ENCODE results near the gene FOXP1.

GRCh38 chr3:71304684-71305083 lies 278.8 kb downstream of the FOXP1 start:
- TF ChIP-seq CTCF (optimal IDR thresholded peaks at IDR 0.05 in 1 of 3, IDR thresholded peaks at IDR 0.05 in 1 of 3, conservative IDR thresholded peaks at IDR 0.05 in 1 of 3; ENCODE audit: extremely low read depth in 1 of 3, insufficient read depth in 2 of 3, low read length in 3 of 3): no peak
- no peak for TF ChIP-seq EZH2 (IDR thresholded peaks at IDR 0.05; ENCODE audit: low read length)

Data from keratinocyte (primary cell).